PC-9 (cell line): ENCODE measurements around the gene ACSL5. TPM values are rescaled to one million over a fixed set of nuclear protein-coding genes. Genes with fewer than 3 reads are reported as not detected.

Experiments
- BruUV-seq: library from RNA; stranded (reverse); fragments of 400-500 nt; replicated peaks from 2 replicates; lab custom pipeline; 2021; lab: Mats Ljungman, UMichigan
- CTCF ChIA-PET: fragments of 300-600 bp; sonication (Branson Sonifier 250); formaldehyde crosslinking; loops from one replicate; lab custom pipeline; 2022; ENCODE audit warnings: antibody characterized with exemption; lab: Charles Lee
- POLR2A ChIA-PET: fragments of 300-600 bp; sonication (Branson Sonifier 250); formaldehyde crosslinking; loops from one replicate; lab custom pipeline; 2022; ENCODE audit warnings: antibody characterized with exemption; ENCODE audit not compliant: unreplicated experiment; lab: Charles Lee
- DNase-seq, 2 experiments: peaks; one replicate each; pipeline versions ENCODE4 v3.0.0 to v3.0.0-alpha.2; 2015 to 2022; ENCODE audit warnings: mixed read lengths in 1 of 2
- H2AFZ ChIP-seq: fragments of 200-600 bp; sonication (generic); 2 replicates; pipeline ENCODE4 v1.8.1; 2017; ENCODE audit warnings: antibody characterized with exemption
- H3F3A ChIP-seq: fragments of 200-600 bp; sonication (generic); 2 replicates; pipeline ENCODE4 v1.8.1; 2017; ENCODE audit warnings: antibody characterized with exemption, mild to moderate bottlenecking, low read depth; ENCODE audit not compliant: insufficient read depth
- H3K27ac ChIP-seq: fragments of 200-600 bp; sonication (generic); 2 replicates; pipeline ENCODE4 v1.6.1; 2016; ENCODE audit warnings: mixed run types
- H3K27me3 ChIP-seq: fragments of 200-600 bp; sonication (generic); 2 replicates; pipeline ENCODE4 v1.6.1; 2016; ENCODE audit warnings: low read depth, mixed run types; ENCODE audit not compliant: insufficient read depth
- H3K36me3 ChIP-seq: fragments of 200-600 bp; sonication (generic); 2 replicates; pipeline ENCODE4 v1.6.1; 2016; ENCODE audit warnings: low read depth, mixed run types
- H3K4me1 ChIP-seq: fragments of 200-600 bp; sonication (generic); replicated peaks from 2 replicates; pipeline ENCODE4 v1.6.1; 2016; ENCODE audit warnings: mixed run types; ENCODE audit not compliant: insufficient read depth
- H3K4me2 ChIP-seq: fragments of 200-600 bp; sonication (generic); 2 replicates; pipeline ENCODE4 v1.6.1; 2017; ENCODE audit warnings: mixed run types
- H3K4me3 ChIP-seq: fragments of 200-600 bp; sonication (generic); 2 replicates; pipeline ENCODE4 v1.6.1; 2016; ENCODE audit warnings: mixed run types
- H3K79me2 ChIP-seq: fragments of 200-600 bp; sonication (generic); 2 replicates; pipeline ENCODE4 v1.6.1; 2017; ENCODE audit warnings: low read depth, mixed run types
- H3K9me2 ChIP-seq: fragments of 200-600 bp; sonication (generic); 2 replicates; pipeline ENCODE4 v1.8.1; 2017; ENCODE audit warnings: mild to moderate bottlenecking; ENCODE audit not compliant: insufficient read depth
- H3K9me3 ChIP-seq: fragments of 200-600 bp; sonication (generic); 2 replicates; pipeline ENCODE4 v1.8.1; 2016; ENCODE audit warnings: low read depth; ENCODE audit not compliant: insufficient read depth
- H4K20me1 ChIP-seq: fragments of 200-600 bp; sonication (generic); 2 replicates; pipeline ENCODE4 v1.8.1; 2017; ENCODE audit not compliant: insufficient read depth
- EZH2 ChIP-seq: fragments of 200-600 bp; sonication (generic); IDR thresholded peaks from 2 replicates; pipeline ENCODE4 v1.8.0; 2017; ENCODE audit warnings: antibody characterized with exemption, low read depth
- intact Hi-C: fragments of 100-400 bp; cut with micrococcal nuclease; formaldehyde crosslinking; loops from one replicate; pipeline ENCODE4 v1.10.0; 2022; ENCODE audit not compliant: unreplicated experiment
- total RNA-seq: library from RNA; stranded (reverse); gene quantifications from 2 replicates; pipeline ENCODE4 v1.2.3, GENCODE V29; 2021
- TF ChIP-seq, protein P1 (sequence below): fragments of 200-600 bp; sonication (generic); conservative IDR thresholded peaks from 2 replicates; pipeline ENCODE4 v1.6.1; 2017; ENCODE audit warnings: mixed run types, antibody characterized with exemption, mild to moderate bottlenecking, moderate library complexity

The ACSL5 gene
- total RNA-seq, 1 experiment from 2014 or later, result 21.4 TPM

- no peaks in the 10 kb centered on the region for H3K4me1 ChIP-seq
- no peaks in the 10 kb centered on the region for H3K36me3 ChIP-seq
- no peak overlapping the region for H3K27ac ChIP-seq
- no peak overlapping the region for H3K4me2 ChIP-seq
- ChIA-PET CTCF (no interaction called here), POLR2A (no interaction called here)
- no peak for DNase-seq
- H3K4me3 ChIP-seq, result no peak overlapping the region
- TF ChIP-seq, protein P1, sequence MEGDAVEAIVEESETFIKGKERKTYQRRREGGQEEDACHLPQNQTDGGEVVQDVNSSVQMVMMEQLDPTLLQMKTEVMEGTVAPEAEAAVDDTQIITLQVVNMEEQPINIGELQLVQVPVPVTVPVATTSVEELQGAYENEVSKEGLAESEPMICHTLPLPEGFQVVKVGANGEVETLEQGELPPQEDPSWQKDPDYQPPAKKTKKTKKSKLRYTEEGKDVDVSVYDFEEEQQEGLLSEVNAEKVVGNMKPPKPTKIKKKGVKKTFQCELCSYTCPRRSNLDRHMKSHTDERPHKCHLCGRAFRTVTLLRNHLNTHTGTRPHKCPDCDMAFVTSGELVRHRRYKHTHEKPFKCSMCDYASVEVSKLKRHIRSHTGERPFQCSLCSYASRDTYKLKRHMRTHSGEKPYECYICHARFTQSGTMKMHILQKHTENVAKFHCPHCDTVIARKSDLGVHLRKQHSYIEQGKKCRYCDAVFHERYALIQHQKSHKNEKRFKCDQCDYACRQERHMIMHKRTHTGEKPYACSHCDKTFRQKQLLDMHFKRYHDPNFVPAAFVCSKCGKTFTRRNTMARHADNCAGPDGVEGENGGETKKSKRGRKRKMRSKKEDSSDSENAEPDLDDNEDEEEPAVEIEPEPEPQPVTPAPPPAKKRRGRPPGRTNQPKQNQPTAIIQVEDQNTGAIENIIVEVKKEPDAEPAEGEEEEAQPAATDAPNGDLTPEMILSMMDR, result no peak
- no peak for TF ChIP-seq EZH2
- no peaks in the 10 kb centered on the region for H3K9me2 ChIP-seq
- no peaks in the 10 kb centered on the region for H3F3A ChIP-seq
- intact Hi-C loops, result no loop called here
- no TSS peak for BruUV-seq
- no peaks in the 10 kb centered on the region for H3K9me3 ChIP-seq
- no peaks in the 10 kb centered on the region for H3K79me2 ChIP-seq
- no peak overlapping the region for H2AFZ ChIP-seq
- H4K20me1 ChIP-seq, result no peaks in the 10 kb centered on the region
- no peaks in the 10 kb centered on the region for H3K27me3 ChIP-seq
Measured at GRCh38 chr10:112348759-112349158, 25.2 kb upstream of the ACSL5 start.

DNA sequence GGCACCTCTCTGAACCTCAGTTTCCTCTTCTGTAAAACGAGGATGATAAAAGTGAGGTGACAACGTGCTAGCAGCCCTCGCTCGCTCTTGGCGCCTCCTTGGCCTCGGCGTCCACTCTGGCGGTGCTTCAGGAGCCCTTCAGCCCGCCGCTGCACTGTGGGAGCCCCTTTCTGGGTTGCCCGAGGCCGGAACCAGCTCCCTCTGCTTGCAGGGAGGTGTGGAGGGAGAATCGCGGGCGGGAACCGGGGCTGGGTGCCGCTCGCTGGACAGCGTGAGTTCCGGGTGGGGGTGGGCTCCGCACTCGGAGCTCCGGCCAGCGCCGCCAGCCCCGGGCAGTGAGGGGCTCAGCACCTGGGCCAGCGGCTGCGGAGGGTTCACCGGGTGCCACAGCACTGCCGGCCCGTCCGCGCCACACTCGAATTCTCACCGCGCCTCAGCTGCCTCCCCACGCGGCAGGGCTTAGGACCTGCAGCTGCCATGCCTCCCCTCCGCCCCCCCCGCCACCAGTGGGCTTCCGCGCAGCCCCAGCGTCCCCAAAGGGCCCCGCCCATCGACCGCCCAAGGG is 24.3 kb upstream of the ACSL5 start:
- Histone ChIP-seq H3K4me3 (no peak overlapping the region), H3K79me2 (no peaks in the 10 kb centered on the region), H3K4me1 (no peaks in the 10 kb centered on the region), H3K27me3 (no peaks in the 10 kb centered on the region), H3K27ac (no peak overlapping the region), H3K4me2 (no peak overlapping the region), H3K9me2 (no peaks in the 10 kb centered on the region), H3F3A (no peaks in the 10 kb centered on the region), H4K20me1 (no peaks in the 10 kb centered on the region), H2AFZ (no peak overlapping the region), H3K36me3 (no peaks in the 10 kb centered on the region), H3K9me3 (no peaks in the 10 kb centered on the region)
- CTCF ChIA-PET, result no interaction called here
- TF ChIP-seq EZH2, result no peak
- BruUV-seq, result no TSS peak
- POLR2A ChIA-PET, result no interaction called here
- intact Hi-C loops, result no loop called here
- no peak for DNase-seq

GRCh38 chr10:112351146-112351545 is 22.8 kb upstream of the ACSL5 start:
- no TSS peak for BruUV-seq
- intact Hi-C loops, result no loop called here
- no peaks in the 10 kb centered on the region for H3K9me3 ChIP-seq
- no peaks in the 10 kb centered on the region for H3K79me2 ChIP-seq
- no peak overlapping the region for H3K4me2 ChIP-seq
- no peaks in the 10 kb centered on the region for H4K20me1 ChIP-seq
- no peak overlapping the region for H3K27ac ChIP-seq
- CTCF ChIA-PET, result no interaction called here
- H3K36me3 ChIP-seq, result no peaks in the 10 kb centered on the region
- TF ChIP-seq EZH2, result no peak
- TF ChIP-seq, protein P1, result no peak
- POLR2A ChIA-PET, result no interaction called here
- no peak overlapping the region for H3K4me3 ChIP-seq
- no peaks in the 10 kb centered on the region for H3K27me3 ChIP-seq
- H3K9me2 ChIP-seq, result no peaks in the 10 kb centered on the region
- no peak for DNase-seq
- H2AFZ ChIP-seq, result no peak overlapping the region
- no peaks in the 10 kb centered on the region for H3F3A ChIP-seq
- H3K4me1 ChIP-seq, result no peaks in the 10 kb centered on the region

GRCh38 chr10:112352044-112352443 is 21.9 kb upstream of the ACSL5 start:
- no peak for TF ChIP-seq EZH2
- TF ChIP-seq, protein P1, result no peak
- no TSS peak for BruUV-seq

More at GRCh38 chr10:112352044-112352443, 21.9 kb upstream of the ACSL5 start:
- Histone ChIP-seq H3K27ac (no peak overlapping the region), H2AFZ (no peak overlapping the region), H3K4me3 (no peak overlapping the region), H4K20me1 (no peaks in the 10 kb centered on the region), H3K4me2 (no peak overlapping the region), H3K9me3 (no peaks in the 10 kb centered on the region), H3K79me2 (no peaks in the 10 kb centered on the region), H3K36me3 (no peaks in the 10 kb centered on the region), H3F3A (no peaks in the 10 kb centered on the region), H3K9me2 (no peaks in the 10 kb centered on the region), H3K27me3 (no peaks in the 10 kb centered on the region), H3K4me1 (no peaks in the 10 kb centered on the region)
- ChIA-PET CTCF (no interaction called here), POLR2A (no interaction called here)
- no peak for DNase-seq
- intact Hi-C loops, result no loop called here
